ENCODE measurements around the gene NOG. TPM values are rescaled to one million over a fixed set of nuclear protein-coding genes. Genes with fewer than 3 reads are reported as not detected.

The NOG gene
- total RNA-seq, 4 donors from 2014 or later, result 2.9 to 6.7 (median 3.1) TPM

GRCh38 chr17:56604691-56605290, 11.3 kb downstream of the NOG start:
- in situ Hi-C loops (cut with MboI; ENCODE audit: low sequenced_read_pairs in 4 of 4) (no loop called here), intact Hi-C loops (cut with DNase I; ENCODE audit: low total_unique reads) (no loop called here)
- DNase-seq, result no peak
- H3K27ac ChIP-seq, result no peak overlapping the region
- no peaks in the 10 kb centered on the region for H3K9me3 ChIP-seq
- H3K4me3 ChIP-seq, result no peak overlapping the region
- H3K4me1 ChIP-seq, result no peaks in the 10 kb centered on the region
- peaks cover 0 to 6% (median 0%) of the 10 kb centered on the region in 3 donors for H3K27me3 ChIP-seq
- no peak for ATAC-seq
- no peaks in the 10 kb centered on the region for H3K36me3 ChIP-seq
- TF ChIP-seq, protein P1, sequence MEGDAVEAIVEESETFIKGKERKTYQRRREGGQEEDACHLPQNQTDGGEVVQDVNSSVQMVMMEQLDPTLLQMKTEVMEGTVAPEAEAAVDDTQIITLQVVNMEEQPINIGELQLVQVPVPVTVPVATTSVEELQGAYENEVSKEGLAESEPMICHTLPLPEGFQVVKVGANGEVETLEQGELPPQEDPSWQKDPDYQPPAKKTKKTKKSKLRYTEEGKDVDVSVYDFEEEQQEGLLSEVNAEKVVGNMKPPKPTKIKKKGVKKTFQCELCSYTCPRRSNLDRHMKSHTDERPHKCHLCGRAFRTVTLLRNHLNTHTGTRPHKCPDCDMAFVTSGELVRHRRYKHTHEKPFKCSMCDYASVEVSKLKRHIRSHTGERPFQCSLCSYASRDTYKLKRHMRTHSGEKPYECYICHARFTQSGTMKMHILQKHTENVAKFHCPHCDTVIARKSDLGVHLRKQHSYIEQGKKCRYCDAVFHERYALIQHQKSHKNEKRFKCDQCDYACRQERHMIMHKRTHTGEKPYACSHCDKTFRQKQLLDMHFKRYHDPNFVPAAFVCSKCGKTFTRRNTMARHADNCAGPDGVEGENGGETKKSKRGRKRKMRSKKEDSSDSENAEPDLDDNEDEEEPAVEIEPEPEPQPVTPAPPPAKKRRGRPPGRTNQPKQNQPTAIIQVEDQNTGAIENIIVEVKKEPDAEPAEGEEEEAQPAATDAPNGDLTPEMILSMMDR (IDR thresholded peaks at IDR 0.05 in 4 of 5, conservative IDR thresholded peaks at IDR 0.05 in 1 of 5), result no peak
- no peak for TF ChIP-seq POLR2A (IDR thresholded peaks at IDR 0.05)

DNA sequence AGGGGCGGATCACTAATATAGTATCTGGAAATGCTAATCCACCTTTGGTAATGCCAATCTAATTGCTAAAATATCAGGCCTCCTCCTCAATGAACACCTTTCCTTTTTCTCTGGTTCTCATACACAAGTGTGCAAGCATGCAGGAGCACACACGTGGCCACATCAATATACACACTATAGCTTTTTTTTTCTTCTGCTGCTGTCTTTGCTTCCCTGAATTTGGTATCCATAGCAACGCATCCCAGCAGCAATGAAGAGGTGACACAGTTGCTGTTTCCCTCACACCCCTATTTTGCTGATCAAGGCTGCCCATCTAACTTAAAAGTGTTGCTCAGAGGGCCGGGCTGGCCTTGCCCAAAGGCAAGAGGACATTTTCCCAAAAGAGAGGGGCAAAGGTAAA, 15.4 kb downstream of the NOG start:
- H3K36me3 ChIP-seq, result no peaks in the 10 kb centered on the region
- in situ Hi-C loops (cut with MboI; ENCODE audit: low sequenced_read_pairs in 4 of 4), result no loop called here
- intact Hi-C loops (cut with DNase I; ENCODE audit: low total_unique reads), result no loop called here
- no peaks in the 10 kb centered on the region for H3K9me3 ChIP-seq
- no peak for DNase-seq
- no peak overlapping the region for H3K27ac ChIP-seq
- H3K4me3 ChIP-seq, result no peak overlapping the region
- no peaks in the 10 kb centered on the region for H3K4me1 ChIP-seq
- no peaks in the 10 kb centered on the region for H3K27me3 ChIP-seq
- no peak for ATAC-seq
- no peak for TF ChIP-seq POLR2A (IDR thresholded peaks at IDR 0.05)
- TF ChIP-seq, protein P1 (IDR thresholded peaks at IDR 0.05 in 4 of 5, conservative IDR thresholded peaks at IDR 0.05 in 1 of 5), result no peak

- Histone ChIP-seq H3K4me1 (no peaks in the 10 kb centered on the region), H3K27ac (no peak overlapping the region), H3K4me3 (no peak overlapping the region), H3K36me3 (no peaks in the 10 kb centered on the region), H3K27me3 (no peaks in the 10 kb centered on the region), H3K9me3 (no peaks in the 10 kb centered on the region)
- intact Hi-C loops (cut with DNase I; ENCODE audit: low total_unique reads) (no loop called here), in situ Hi-C loops (cut with MboI; ENCODE audit: low sequenced_read_pairs in 4 of 4) (no loop called here)
- TF ChIP-seq, protein P1 (IDR thresholded peaks at IDR 0.05 in 4 of 5, conservative IDR thresholded peaks at IDR 0.05 in 1 of 5), result no peak
- TF ChIP-seq POLR2A (IDR thresholded peaks at IDR 0.05), result no peak
- no peak for DNase-seq
- ATAC-seq, result no peak
Measured at GRCh38 chr17:56610321-56610720, 16.8 kb downstream of the NOG start.

GRCh38 chr17:56613131-56613530, 19.6 kb downstream of the NOG start:
- no peaks in the 10 kb centered on the region for H3K4me1 ChIP-seq
- H3K27me3 ChIP-seq, result no peaks in the 10 kb centered on the region
- no peaks in the 10 kb centered on the region for H3K36me3 ChIP-seq
- DNase-seq (no peak), ATAC-seq (no peak)
- H3K4me3 ChIP-seq, result no peak overlapping the region
- TF ChIP-seq POLR2A (IDR thresholded peaks at IDR 0.05), result no peak
- TF ChIP-seq, protein P1 (IDR thresholded peaks at IDR 0.05 in 4 of 5, conservative IDR thresholded peaks at IDR 0.05 in 1 of 5), result no peak
- intact Hi-C loops (cut with DNase I; ENCODE audit: low total_unique reads) (no loop called here), in situ Hi-C loops (cut with MboI; ENCODE audit: low sequenced_read_pairs in 4 of 4) (no loop called here)
- H3K27ac ChIP-seq, result no peak overlapping the region
- H3K9me3 ChIP-seq, result no peaks in the 10 kb centered on the region

DNA sequence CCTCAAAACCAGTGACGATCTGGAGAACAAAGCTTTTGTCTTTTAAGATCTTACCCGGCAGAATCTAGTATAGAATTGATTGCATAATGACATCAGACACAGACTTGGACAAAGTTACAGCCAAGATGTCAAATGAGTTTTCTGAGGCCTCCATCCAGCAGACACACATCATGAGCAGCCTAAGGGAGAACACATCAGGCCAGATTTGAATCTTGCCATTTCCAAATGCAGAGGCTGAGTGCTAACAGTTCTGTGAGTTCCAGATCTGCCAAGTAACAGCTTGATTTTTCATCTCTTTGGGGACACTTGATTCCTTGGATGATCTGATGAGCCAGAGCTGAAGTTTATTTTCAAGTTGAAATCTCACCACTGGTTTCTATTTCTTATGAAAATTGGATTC, 21.0 kb downstream of the NOG start:
- DNase-seq (no peak), ATAC-seq (no peak)
- intact Hi-C loops (cut with DNase I; ENCODE audit: low total_unique reads), result no loop called here
- TF ChIP-seq POLR2A (IDR thresholded peaks at IDR 0.05), result no peak
- TF ChIP-seq, protein P1 (IDR thresholded peaks at IDR 0.05 in 4 of 5, conservative IDR thresholded peaks at IDR 0.05 in 1 of 5), result no peak
- H3K27ac ChIP-seq, result no peak overlapping the region
- no peaks in the 10 kb centered on the region for H3K9me3 ChIP-seq
- no peaks in the 10 kb centered on the region for H3K27me3 ChIP-seq
- no peak overlapping the region for H3K4me3 ChIP-seq
- in situ Hi-C loops (cut with MboI; ENCODE audit: low sequenced_read_pairs in 4 of 4), result no loop called here
- no peaks in the 10 kb centered on the region for H3K4me1 ChIP-seq
- H3K36me3 ChIP-seq, result no peaks in the 10 kb centered on the region
